Brain pericyte (primary cell): ENCODE data around the gene MMP24OS.

Experiments
- DNase-seq: peaks from one replicate; pipeline ENCODE4 v3.0.0-alpha.2; 2012; ENCODE audit warnings: low read depth, low spot score

The MMP24OS gene

DNA sequence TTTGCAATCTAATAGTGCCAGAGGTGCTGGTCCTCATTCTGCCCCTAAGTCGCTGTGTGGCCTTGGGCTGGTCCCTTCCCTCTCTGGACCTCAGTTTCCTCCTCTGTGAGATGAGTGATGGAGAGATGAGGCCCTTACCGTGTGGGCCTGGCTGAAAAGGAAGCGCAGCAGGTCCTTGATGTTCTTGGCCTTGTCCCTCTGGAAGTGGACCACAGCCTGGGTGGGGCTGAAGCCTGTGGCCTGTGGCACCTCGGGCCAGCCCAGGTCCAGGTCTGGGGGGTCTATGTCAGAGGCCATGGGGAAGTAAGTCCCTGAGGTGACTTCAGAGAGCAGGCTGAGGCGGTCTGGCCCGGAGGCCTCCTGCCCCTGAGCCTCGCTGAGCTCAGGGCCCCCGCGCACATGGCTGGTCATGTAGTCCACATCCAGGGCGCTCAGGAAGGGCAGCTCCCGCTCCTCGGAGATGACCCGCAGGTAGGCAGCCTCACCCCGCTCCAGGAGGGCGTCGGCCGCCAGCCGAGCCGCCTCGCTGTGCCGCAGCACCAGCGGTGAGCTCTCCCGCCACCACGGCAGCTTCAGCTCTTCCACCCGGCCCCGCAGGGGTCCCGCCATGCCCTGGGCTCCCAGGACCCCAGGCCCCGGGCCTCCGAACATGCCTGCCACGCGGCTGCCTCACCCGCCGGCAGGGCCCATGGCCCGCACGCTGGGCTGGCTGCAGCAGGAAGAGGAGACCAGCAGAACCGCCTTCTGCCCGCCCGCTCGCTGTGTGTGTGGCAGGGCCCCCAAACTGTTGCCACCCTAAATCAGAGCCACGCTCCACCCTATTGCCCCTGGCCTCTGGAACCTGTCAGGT lies 14.0 kb upstream of the MMP24OS start, which contains the start of gene FAM83C:
Gene FAM83C (minus strand): TSS at position 772 of the 850 bp plus-strand sequence. CDS start 121 bp downstream, at position 651.
- DNase-seq = no peak

DNA sequence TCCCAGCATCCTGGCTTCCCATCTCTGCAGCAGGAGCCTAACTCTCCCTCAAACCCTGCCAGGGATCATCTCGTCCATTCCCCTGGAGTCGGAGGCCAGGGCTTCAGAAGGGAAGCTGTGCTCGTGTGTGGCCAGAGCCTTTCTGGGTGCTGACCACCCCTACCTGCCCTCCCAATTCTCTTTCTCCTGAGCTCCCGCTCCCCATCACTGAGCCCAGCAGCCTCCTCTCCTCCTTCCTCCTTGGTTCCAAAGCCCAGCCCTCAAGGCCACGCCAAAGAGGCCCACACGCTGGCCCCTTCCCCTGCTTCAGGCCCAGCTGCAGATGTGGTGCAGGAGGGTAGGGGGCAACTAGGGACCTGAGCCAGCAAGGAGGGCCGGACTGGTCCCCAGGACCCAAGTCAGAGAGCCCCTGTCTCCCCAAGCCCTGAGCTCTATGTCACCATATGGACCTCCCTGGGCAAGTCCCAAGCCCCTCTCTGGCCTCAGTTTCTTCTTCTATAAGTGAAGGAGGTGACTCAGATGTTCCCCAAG lies 13.0 kb upstream of the MMP24OS start:
- no peak for DNase-seq

DNA sequence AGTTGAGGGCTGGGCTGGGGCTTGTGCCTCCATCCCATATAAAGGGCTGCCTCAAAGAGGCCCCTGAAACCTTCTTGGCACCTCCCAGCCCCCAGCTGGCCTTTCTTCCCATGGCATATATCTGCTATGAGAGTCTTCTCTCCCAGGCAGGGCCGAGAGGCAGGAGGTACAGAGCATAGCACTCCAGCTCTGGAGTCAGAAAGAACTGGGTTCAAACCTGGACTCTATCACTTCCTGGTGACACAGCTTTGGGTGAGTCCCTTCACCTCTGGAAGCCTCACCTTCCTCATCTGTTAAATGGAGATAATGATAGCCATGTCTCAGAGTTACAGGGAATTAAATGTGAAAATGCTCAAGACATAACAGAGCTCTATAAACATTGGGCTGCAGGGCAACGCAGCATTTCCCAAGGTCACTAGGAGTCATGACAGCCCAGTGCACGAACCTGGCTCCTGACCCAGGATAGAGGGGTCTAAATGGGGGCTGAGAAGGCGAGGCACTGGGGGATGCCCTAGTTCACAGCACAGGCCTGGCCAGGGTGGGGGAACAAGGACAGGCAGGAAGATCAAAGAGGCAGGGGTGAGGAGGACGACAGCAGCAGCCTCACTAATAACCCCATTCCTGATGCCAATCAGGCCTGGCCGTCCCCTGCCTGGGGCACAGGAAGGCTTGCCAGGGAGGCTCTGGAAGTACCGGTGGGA lies 12.4 kb upstream of the MMP24OS start:
- no peak for DNase-seq

DNA sequence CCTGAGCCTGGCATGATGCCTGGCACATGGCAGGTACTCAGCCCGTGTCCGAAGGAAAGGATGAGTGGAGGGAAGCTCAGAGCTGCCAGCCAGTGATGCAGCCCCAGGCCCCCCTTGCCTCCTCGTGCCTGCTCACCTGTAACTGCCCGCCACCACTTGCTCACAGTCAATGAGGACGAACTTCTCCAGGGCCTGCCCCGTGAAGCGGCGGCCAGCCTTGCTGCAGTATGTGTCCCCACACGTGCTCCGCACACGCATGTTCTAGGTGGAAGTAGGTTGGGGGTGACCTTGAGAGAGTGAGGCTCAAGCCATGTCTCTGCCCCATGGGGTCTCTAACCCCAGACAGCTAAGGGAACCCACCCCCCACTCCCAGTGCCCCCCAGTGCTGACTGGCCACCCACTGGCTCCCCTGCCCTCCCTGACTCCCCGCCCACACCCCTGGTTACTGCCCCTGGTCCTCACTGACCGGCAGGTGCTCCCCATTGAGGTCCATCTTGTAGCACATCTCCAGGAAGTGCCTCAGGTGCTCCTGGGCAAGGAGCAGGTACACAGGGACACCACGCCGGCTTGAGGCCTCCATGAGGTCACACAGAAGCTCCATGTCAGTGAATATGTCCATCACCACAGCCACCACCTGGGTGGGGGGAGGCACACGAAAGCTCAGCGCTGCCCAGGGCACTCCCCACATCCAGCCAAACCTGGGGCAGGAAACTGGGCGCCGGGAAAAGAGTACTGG lies 10.6 kb upstream of the MMP24OS start:
- no peak for DNase-seq

DNA sequence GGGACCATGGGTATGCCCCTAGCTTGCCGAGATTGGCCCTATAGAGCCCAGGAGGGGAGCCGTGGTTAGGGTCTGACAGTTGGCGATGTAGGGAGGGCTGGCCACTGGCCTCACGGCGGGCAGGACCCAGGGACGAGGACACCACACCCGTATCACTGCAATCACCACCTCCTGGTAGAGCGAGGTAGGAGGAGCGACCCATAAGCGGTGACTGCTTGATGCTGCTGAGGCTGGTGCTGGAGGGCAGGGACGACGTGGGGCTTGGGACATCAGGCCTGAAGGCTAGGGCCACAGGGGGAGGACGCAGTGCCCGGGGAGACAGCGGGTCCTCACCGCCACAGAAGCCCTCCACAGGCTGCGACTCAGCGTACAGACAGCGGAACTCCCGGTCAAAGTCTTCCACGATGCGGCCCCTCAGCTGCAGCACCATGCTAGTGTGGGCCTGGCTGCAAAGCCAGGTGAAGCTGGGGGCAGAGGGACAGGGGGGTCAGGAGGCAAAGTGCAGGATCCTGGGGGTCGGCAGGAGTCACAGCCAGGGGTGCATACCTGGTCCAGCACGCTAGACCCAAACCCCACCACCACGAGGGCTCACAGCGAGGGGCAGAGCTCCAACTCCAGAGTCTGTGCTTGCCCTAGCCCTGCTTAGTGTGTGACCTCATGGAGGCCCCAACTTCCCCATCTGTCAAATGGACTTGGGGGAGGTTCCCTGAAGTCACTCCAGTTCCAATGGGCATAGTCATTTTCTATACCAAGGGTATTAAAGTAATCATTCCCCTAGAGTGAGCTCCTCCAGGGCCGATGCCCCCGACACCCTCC lies 9.8 kb upstream of the MMP24OS start:
- DNase-seq = no peak

DNA sequence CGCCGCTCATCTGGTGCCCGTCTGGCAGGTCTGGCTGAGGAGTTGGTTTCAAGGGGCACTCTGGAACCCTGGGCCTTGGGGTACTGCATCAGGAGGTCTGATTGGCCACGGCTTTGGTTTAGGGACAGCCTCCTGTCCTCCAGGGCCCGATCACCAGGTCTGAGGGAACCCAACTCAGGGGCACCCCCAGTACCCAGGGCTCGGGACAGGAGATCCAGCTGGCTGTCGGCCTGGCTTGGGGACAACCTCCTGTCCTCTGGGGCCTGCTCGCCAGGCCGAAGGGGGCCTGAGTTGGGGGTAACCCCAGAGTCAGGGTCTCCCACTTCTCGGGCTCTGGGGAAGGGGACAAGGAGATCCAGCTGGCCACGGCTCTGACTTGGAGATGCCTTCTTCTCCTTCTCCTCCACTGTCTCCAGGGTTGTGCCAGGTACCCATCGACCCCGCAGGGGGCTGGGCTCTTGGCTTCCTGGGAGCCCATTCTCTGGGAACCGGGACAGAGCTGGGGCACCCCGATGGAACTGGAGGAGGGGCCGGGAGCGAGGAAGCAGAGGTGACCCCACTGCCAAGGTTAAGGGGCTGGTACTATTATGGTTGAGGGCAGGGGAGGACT lies 9.1 kb upstream of the MMP24OS start:
- no peak for DNase-seq

DNA sequence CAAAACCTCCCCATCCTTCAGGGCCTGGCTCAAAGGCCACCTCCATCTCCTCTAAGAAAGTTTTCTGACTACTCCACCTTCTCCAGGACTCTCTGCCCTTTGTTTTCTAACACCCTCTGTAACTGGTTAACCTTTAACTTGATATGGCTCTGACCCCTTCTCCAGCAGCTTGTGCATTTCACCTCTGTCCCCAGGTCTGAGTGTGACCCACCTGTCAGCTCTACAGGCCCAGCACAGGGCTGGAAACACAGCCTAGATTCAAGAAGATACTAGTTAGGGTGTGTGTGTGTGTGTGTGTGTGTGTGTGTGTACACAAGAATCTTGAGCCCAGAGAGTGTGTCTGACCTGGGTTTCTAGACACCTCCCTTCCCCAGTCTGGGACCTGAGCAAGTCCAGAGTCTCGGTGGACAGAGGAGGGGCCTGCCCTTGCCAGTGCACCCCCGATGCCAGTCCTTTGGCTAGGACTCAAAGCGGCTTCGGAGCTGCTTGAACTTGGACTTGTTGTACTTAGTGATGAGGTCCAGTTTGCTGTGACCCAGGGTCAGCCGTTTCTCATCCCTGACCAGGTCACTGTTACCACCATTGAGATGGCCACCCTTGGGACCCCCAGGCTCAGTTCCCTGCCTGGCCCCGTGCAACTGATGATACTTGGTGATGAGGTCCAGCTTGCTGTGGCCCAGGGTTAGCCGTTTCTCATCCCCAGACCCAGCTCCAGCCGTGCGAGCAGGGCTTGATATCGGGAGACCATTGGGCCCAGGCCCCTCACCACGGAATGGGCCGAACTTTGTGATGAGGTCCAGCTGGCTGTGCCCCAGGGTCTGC lies 8.4 kb upstream of the MMP24OS start:
- no peak for DNase-seq

DNA sequence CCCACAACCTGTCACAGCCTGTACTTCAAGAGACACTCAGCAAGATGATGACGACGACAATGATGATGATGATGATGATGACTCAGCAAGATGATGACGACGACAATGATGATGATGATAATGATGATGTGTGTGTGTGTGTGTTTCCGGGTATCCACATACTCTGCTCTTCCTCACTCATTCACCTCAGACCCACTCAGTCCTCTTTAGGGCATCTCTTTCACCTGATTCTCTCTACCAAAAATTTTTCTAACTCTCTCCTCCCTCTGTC lies 7.8 kb upstream of the MMP24OS start:
- no peak for DNase-seq

DNA sequence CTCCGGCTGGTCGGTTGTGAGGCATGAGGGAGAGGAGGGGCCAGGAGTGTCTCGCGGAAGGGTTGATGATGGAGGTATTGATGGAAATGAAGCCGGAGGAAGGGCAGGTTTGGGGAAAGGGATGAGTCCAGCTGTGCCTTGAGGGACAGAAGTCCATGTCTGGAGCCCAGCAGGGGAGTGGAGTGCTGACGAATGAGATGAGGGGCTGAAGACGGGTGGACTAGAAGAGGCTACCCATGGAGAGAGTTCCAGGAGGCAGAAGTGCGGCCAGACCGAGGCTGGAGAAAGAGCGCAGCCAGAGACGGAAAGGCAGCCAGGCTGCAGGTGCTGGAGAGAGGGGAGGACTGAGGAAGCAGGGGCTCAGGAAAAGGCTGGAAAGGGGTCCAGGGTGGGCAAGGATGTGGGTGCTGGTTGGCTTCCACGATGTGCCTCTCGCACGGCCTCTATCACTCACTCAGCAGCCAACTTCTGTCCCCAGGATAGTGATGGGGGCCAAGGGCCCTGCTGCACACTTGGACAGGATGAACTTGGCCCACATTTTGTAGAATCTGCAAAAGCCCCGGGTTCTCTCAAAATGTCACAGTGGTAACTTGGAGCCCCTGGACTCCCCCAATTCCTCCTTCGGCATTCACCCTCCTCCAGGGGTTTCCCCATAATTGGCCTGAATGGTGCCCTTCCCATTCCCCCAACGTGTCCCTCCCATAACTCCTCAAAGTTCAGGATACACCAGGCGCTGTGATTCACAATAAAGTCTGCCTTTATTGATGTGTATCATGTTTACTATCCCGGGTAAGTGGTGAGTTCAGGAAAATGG lies 7.3 kb upstream of the MMP24OS start:
- no peak for DNase-seq

DNA sequence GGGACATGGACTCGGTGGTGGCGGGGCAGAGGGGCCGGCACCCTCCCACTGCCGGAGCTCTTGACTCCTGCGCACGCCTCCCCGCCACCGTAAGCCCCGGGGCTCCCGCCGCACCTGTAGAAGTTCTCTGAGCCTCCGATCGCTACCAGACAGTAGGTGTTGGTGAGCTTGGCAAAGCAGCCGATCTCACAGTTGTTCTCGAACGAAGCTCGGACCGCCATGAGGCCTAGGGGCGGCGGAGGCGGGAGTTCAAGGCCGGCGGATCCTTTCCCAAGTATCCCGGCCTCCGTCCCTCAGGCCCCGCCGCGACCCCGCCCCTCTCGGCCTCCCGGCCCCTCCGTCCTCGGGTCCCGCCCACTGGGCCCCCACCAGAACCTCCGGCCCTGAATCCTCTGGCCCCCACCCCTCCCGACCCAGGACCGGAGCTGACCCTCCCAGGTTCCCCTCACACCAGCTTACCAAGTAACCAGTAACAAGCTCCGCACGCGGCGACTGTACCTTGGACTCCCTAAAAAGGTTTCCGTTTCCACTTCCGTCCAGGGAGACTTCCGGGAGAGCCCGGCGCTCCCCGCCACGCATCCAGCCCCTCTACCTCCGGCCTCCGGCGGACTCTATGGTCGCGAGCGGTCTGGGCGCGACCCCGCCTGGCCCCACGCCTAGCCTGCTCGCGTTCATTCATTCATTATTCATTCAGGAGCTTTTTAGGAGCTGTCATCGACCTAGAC lies 6.5 kb upstream of the MMP24OS start, which contains the start of gene EIF6:
Gene EIF6 (minus strand): TSS at position 506 of the 725 bp plus-strand sequence. CDS start 285 bp downstream, at position 221.
- DNase-seq = no peak

DNA sequence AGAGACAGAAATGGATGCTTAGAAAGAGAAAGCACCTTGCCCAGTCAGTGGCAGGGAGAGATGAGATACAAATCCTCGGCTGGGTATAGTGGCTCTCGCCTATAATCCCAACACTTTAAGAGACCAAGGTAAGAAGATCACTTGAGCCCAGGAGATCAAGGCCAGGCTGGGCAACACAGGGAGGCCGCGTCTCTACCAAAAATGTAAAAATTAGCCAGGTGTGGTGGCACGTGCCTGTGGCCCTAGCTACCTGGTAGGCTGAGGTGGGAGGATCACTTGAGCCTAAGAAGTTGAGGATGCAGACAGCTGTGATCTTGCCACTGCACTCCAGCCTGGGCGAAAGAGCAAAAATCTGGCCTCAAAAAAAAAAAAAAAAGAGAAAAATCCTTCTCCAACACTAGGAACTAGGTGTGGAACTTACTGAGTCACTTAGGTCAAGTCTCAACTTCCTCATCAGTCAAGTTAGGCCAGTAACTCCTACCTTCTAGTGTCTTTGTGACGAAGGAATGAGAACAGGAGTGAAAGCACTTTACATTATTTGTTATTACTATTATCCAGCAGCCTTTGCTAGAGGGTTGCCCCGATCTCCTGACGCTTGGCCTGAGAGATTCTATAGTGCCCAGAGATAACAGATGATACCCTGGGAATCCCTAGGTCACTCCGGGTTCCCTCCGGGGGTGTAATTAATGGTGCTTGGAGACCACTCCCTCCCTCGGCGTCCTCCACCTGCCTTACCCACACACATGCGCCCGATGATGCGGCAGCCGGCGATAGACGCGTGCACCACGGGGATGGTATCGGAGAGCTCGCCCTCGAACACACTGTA lies 5.7 kb upstream of the MMP24OS start:
- DNase-seq = no peak

DNA sequence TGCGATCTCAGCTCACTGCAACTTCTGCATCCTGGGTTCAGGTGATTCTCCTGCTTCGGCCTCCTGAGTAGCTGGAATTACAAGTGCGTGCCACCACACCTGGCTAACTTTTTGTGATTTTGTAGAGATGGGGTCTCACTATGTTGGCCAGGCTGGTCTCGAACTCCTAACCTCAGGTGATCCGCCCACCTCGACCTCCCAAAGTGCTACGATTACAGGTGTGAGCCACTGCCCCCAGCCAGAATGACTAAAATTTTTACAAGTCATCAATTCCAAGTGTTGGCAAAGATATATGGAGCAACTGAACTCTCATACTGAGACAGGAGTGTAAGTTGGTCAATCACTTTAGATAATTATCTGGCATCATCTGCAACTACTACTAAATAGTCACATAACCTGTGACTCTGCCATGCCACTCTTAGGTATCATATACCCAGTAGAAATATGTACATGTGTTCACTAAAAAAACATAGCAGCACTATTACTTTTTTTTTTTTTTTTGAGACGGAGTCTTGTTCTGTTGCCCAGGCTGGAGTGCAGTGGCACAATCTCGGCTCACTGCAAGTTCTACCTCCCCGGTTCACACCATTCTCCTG lies 3.7 kb upstream of the MMP24OS start:
- no peak for DNase-seq

DNA sequence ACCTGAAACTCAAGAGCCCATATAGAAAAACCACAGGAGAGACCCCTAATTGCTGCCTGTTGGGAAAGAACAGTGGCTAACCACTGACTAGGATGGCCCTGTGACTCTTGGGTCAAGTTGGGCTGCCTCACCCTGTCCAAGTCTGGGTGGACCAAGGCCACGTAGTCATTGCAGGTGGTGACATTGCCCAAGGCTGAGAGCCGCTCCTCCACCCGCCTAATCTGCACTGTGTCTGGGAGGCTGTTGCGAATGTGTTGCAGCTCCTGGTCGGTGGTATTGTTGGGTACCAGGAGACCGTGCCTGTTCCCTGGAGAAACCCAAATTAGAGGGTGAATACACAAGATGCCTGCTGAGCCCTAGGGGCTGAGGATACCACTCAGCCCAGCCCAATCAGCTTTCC lies 2.6 kb upstream of the MMP24OS start:
- DNase-seq = no peak

DNA sequence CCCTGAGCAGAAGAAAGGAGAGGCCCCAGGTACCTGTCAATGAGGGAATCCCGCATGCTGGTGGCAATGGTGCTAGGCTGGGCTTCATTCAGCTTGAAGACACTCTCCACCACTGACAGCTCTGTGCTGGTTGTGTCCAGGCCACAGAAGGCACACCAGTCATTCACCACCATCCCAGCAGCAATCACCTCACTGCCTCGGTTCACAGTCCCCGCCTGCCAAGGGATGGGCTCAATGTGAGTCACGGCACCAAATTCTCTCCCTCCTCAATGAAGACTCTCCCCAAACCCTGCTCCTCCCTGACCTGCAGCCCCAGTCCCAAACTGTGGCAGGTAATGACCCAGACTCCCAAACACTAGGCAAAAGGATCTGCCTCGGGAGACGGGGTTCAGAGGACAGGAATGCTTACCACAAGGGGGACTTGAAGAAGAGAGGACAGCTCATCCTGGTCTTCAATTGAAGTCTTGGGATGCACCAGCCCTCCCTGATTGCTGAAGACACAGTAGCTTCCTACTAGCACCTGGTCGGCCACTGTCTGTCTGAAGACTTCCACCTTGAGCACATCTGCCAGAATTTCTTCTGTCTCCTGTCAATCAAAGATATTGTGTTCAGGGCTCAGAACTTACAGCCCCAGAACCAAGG lies 1.7 kb upstream of the MMP24OS start:
- DNase-seq = no peak

DNA sequence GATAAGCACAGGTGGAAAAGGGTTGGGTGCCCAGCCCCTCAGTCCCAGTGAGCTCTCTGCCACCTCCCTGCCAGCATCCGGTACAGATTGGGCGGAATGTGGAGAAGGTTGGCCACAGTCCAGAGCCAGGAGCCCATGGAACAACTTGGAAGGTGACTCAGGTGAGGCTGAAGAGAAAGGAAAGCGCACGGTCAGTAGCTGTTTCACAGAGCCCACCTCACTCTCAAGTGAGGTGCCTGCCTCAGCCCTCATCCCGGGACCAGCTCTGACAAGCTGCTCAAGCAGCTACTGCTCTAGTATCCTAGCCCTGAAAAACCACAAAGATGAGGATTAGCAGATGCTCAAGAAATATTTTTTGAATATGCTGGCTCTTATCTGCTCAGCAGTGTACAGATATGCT lies 1.1 kb upstream of the MMP24OS start:
- no peak for DNase-seq

DNA sequence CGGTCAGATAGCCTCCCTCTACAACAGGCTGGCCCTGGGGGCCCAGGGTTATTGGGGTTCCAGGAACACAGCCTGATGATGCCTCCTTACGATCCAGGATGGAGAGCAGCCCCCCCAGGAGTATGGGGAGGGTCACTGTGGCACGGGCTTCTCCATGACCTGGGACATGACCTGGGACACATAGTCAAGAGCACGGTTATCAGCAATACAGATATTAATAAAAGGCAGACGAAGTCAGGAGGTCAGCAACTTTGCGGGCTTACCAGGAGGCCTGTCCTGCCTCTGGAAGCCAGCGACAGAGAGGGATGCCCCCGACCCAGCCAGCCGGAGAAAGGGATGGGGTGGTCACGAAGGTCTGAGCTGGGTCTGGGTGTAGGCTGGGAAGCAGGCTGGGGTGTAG lies 795 bp downstream of the MMP24OS start:
- DNase-seq = no peak

DNA sequence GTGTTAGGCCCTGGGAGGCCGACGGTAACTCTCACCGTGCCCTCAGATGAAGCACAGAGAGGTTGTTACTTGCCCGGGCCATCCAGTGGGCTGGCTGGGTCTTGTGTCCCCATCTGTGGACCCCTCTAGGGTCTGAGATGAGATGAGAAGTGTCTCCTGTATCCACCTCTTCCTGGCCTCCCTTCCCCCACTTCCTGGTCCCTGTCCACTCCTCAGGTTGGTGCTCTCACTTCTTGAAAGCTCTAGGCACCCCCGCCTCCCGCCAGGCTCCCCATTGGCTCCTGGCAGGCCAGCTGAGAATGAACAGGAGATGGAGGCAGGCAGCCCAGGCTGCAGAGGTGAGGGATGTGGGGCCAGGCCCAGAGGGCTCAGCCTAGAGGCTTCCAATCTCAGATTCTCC lies 1.5 kb downstream of the MMP24OS start:
- no peak for DNase-seq
